GM18519 (cell line): ENCODE measurements around the gene TCOF1.

Source experiments
- ATAC-seq: cut with Tn5 transposase; IDR thresholded peaks from one replicate; pipeline ENCODE4 v1.9.1; 2021; ENCODE audit warnings: mild to moderate bottlenecking, moderate library complexity; ENCODE audit not compliant: unreplicated experiment, low FRiP score

The TCOF1 gene

DNA sequence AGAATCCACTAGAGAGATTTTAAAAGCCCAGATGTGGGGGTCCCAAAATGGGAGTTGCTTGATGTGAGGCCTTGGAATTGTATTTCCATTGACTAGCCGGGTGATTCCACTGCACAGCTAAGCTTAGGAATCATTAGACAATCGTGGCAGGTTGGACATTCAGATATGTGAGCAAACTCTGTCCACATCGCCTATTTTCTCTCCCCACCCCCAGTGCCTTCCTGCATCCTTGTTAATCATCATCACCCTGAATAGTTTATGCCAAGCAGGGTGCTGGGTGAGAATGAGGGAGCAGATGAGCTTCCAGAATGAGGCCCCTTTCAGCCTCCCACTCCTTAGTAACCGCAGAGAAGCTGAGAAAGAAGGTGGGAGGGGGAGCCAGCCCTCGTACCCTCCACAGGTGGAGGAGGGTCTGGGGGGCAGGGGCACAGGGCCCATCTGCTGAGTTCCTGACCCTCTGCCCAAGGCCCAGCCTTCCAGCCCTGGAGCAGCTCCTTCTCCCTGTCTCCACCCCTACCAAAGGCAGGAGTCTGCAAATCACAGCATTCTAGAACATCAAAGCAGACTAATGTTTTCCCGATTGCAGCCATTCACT lies 7.7 kb upstream of the TCOF1 start:
- no peak for ATAC-seq

DNA sequence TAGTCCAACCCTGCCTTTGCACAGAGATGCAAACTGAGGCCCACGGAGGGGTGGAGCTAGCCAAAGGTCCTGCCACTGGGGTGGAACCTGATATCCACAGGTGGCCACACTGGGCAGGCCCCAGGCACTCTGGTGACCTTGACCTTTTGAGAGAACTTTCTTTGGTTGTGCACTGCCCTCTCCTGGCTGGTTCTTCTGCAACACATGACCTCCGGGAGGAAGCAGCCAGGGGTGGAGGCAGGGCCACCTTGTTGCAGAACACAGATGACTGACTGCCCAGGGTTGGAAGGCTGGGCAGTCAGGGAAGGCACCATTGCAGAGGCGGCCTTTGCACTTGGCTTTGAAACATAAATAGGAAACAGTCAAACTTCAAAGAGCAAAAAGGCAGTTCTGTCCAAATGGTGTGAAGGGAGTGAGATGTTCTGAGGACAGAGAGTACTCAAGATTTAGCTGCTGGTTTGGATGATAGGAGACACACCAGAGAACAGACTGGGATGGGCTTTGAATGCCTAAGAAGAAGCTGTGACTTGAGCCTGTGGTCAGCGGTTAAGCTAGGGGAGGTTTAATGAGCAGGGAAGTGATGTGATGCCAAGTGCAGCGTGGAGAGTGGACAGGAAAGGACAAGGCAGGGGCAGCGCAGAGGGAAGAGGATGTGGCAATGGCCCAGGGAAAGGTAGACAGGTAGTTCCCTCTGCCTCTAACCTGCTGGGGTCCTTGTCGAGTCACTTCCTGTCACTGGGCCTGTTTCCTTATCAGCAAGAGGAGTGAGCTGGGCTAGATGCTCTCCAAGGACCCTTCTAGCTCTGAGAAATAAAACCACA lies 6.8 kb upstream of the TCOF1 start:
- peak; percentile 55 for ATAC-seq

DNA sequence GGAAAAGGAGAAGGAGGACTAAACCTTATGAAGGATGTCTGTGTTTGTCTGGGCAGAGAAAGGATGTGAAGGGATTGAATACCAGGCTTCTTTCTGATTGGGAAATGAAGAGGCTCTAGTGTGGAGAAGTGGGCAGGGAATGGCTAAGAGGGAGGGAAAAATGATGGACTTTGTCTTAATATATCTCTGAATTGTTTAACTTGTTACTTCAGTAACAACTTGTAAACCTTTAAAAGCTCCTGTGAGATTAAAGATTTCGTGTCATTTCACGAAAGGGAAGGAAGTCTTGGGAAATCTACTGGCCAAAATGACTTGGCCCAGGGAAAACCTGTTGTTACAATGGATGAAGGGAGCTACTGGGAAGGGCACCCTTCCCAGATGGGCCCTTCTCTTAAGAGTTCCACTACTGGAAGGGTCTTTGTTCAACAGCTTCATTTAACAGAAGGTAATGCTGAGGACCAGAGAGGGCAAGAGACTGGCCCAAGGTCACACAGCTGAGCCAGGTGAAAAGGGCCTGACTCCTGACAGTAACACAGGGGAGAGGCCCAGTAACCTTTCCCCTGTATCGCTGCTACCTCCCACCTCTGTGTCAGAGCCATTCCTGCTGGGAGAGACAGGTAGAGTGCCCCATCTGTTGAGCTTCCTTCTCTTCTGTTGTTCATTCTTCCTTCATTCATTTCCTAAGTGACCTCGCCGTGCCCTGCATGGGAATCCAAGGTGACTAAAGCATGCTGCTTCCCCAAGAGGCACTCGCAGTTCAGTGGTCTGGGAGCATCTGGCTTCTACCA lies 5.1 kb upstream of the TCOF1 start:
- no peak for ATAC-seq

DNA sequence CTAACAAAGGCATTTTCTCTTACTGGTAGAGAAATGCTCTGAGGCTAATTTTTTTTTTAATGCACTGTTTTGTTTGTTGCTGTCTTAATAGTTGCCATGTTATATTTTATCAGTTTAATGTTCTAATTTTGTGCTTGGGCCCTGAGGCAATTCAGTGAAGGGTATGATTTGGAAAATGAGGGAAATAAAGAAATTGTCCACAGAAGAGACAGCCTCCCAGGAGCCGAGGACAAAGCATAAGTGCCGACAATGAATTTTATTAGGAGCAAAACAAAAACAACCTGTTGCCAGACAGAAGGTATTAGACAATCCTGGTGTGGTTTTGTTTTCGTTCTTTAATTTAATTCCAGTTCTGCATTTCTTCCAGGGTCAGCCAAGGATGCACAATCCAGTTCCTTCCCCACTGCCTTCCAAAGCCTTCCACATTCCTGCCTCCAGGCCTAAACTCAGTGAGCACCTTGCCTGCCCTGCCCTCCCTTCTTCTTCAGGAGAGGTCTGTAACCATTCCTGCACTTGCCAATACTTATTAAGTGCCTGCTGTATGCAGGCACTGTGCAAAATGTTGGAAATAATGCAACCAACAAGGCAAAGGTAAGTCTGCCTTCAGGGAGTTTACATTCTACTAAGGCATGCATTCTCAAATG lies 4.3 kb upstream of the TCOF1 start:
- ATAC-seq, result no peak

DNA sequence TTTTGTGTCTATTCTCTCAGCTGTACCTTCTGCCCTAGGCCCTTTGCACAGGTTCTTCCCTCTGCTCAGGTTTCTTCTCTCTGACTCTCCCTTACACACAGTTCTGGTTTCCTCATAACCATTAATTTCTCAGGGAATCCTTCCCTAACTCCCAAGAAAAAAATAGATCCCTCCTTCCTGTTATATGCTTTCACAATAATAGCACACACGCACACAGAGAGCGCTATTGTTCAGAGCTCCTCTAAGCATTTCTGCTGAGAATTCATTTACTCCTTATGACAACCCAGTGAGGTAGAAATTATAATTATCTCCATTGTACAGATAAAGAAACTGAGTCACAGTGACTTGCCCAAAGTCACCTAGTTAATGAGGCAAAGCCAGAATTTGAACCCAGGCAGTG lies 1.7 kb upstream of the TCOF1 start:
- ATAC-seq, result no peak

DNA sequence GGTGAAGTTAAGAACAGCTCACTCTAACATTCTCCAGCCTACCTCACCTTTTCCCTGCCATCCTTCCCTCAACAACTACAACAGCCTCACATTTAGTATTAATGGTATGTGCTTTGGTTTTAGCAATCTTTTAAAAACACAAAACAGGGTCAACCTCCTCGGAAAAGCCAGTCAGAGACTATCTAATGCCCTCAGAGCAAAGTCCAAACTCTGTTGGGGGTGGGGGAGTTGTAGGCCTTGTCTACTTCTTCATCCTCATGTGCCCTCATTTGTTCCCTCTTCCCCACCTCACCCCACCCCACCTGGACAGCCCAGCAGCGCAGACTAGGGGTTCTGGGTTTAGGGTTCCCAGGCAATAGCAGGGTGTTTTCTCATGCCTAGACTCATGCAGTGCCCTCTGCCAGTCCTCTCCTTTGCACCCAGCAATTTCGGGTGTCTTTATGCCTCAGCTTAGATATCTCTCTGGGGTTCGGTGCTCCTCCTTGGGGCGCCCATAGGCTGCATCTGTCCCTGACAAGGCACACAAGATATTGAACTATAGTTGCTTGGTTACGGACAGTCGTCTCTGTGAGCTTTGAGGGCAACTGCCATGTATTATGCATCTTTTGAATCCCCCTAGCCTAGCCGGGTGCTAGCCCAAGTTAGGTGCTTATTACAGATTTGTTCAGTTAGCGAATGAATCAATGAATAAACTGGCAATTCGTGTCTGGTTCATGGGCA lies 762 bp upstream of the TCOF1 start:
- no peak for ATAC-seq

DNA sequence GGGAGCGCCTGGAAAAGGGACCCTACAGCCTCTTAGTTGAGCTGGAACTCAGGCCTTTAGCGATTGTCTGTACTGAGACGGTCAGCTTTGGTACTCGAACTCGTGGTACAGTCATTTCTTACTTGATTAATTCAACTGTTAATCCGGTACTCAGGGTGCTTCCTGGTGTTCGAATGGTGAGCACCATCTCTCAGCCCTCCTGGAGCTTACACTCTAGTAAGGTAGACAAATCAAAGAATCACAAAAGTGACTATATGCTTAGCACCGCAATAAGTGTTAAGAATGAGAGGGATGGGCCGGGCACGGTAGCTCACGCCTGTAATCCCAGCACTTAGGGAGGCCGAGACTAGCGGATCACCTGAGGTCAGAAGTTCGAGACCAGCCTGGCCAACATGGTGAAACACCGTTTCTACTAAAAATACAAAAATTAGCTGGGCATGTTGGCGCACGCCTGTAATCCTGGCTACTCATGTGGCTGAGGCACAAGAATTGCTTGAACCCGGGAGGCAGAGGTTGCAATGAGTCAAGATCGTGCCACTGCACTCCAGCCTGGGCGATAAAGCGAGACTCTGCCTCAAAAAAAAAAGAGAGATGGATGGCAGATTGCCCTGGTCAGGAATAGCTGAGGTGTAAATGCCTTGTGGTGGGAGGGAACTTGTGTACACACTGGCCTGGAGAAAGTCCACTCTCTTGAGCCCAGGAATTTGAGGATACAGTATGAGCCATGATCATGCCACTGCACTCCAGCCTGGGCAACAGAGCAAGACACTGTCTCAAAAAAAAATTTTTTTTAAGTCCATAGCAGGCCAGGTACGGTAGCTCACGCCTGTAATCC lies 981 bp downstream of the TCOF1 start:
- no peak for ATAC-seq

DNA sequence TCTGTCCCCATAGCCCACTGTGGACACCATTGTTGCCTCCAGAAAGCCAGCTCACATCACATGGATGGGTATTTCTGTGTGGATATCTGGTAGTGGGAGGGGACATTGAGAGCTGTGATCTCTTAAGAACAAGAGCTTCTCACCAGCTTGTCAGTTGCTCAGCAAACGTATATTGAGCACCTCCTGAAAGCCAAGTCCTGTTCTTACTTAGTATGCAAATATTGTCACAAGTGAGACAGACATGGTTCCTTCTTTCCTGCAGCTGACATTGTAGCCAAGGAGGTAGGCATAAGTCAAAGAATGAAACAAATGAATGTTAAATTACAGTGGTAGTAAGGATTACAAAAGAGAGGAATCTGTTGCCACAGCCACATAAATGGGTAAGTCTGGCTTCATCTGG lies 3.8 kb downstream of the TCOF1 start:
- peak; percentile 31 for ATAC-seq

DNA sequence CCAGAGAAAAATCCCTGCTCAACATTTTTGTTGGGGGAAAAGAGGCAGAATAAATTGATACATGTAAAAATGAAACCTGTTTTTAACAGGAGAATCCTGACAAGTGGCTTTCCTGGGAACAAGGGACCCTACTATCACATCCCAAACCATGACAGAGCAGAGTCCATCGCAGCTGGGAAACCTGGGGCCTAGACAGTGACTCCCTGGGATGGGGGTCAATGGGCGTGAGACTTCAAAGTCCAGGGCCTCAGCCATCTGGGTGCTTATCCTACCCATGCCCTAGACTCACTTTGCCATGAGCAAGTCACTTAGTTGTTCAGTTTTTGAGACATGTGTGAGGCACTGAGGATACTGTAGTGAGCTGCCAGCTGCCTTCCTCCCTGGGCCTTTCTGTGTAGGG lies 5.7 kb downstream of the TCOF1 start:
- no peak for ATAC-seq

DNA sequence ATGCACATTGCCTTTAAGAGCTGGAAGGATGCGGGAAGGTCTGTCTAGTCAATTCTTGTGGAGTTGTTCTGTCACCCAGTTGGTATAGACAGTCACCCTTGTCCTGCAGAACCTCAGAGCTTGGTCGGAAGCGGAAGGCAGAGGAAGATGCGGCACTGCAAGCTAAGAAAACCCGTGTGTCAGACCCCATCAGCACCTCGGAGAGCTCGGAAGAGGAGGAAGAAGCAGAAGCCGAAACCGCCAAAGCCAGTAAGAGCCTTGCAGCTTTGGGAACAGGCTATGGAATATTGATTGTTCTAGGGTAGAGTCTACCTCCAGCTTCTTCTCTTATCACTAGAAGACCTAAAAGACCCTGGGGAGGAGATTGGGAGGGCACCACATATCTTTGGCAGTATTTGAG lies 6.5 kb downstream of the TCOF1 start:
- ATAC-seq, result no peak

DNA sequence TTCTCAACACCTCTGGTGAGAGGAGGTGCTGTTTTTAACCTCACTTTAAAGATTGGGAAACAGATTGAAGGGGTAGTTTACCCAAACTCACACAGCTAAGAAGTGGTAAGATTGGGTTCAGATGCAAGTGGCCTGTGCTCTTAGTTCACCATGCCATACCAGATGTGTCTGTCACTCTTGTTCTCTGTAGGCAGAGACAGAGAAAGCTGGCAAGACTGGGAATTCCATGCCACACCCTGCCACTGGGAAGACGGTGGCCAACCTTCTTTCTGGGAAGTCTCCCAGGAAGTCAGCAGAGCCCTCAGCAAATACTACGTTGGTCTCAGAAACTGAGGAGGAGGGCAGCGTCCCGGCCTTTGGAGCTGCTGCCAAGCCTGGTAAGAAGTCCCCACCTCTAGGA lies 11.0 kb downstream of the TCOF1 start:
- no peak for ATAC-seq

DNA sequence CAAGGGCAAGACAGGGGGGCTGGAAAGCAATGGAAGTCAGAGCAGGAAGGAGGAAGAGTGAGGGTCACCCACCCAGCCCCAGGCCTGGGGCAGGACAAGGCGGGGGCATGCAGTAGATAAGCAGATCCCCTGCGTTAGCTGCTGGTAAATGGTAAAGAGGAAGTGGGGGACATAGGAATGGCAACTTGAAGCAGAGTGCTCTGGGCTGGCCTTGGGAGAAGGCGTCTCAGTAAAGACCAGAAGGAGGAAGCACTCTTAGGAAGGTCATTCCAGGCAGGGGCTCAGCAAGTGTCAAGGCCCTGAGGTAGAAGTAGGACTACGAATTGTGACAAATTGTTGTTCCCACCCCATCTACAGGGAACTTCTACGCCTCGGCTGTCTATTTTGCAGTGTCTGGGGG lies 15.1 kb downstream of the TCOF1 start:
- no peak for ATAC-seq

DNA sequence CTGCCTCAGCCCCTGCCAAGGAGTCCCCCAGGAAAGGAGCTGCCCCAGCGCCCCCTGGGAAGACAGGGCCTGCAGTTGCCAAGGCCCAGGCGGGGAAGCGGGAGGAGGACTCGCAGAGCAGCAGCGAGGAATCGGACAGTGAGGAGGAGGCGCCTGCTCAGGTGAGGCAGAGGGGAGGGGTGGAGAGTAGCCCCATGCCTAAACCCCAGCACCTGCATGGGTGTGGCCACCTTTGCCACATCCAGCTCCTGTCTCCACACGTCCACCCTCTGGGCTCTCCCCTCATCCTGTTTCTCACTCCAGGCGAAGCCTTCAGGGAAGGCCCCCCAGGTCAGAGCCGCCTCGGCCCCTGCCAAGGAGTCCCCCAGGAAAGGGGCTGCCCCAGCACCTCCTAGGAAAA lies 17.2 kb downstream of the TCOF1 start:
- ATAC-seq, result no peak

DNA sequence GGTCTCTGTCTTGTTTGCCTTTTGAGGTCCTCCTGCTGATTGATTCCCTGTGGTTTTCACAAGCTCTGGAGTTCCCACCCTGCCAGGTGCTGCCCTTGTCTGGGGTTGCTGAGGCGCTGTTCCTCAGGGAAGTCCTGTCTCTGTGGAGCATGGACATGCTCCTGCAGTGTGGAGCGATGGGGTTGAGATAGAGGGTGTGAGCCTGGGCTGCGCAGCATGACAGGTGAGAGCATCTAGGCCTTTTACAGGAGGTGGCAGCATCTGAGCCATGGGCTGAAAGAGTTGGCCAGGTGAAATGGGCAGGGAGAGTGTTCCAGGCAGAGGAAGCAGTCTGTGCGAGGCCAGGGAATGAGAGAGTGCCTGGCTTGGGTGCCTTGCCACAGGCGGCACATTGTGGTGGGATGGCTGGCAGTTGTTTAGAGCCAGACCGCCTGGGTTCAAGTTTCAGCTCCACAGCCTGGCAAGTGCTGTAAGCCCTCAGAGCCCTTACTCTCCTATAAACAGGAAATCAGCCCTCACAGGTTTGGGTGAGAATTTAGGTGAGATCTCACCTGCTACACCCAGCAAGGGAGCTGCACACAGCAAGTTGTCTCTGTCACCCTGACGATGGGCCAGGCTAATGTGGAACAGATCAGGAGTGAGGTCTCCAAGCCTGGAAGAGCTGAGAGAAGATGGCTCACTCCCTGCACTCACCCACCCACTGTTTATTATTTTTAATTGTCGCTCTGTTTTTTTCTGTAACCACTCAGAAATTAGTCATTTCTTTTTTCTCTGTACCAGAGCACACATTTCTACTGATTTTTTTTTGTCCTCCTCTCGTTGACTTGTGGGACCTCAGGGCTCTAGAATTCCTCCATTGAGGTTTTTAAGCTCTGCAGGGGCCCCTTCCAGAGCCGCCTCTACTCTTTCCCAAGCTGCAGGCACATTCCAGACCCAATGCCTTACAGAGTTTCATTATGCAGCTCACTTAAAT lies 19.6 kb downstream of the TCOF1 start:
- no peak for ATAC-seq

DNA sequence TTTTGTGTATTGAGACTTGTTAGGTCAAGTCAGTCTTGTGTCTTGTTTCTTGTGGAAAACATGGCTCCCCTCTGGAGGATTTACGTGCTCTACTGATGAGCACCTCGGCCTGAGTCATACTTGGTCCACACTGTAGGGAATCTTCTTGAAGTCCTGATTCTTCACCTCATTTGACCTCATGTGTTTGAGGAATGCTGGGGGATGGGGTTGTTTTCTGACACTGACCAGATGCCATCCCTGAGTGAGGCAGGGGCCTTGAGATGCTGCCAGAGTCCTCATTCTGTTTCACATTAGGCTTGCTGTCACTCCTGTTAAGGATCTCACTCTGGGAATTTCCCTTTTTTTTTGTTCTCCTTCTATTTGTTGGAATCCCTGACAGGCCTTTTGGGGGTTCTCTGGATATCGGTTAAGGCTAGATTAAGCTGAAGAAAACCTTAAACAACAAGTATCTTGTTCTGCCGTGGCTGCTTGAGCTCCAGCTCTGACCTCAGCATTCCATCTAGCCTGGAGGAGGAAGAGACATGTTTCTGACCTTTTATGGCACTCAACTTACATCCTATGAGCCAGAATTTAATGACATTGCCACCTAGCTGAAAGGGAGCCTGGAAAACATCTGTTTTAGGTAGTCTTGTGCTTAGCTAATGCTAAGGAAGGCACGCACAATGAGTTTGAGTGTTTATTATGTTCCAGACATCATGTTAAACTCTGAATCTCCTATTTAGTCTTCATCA lies 20.6 kb downstream of the TCOF1 start:
- no peak for ATAC-seq

DNA sequence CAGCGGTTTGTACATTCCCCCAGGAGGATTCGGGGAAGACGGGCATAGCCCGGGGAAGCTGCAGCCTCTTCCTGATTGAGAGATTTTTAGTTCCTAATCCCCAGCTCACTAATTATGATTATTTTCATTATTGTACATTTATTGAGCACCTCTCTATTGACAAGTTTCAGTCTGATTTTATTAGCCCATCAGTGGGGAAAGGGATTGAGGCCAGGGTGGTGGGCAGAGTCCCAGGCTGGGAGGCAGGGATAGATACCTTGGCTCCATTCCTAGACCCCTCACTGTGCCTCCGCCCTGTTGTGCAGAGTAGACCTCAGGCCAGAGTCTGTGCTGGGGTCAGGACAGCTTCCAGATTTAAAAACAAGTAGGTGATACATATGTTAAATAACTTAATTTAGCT lies 27.2 kb downstream of the TCOF1 start:
- ATAC-seq, result no peak

DNA sequence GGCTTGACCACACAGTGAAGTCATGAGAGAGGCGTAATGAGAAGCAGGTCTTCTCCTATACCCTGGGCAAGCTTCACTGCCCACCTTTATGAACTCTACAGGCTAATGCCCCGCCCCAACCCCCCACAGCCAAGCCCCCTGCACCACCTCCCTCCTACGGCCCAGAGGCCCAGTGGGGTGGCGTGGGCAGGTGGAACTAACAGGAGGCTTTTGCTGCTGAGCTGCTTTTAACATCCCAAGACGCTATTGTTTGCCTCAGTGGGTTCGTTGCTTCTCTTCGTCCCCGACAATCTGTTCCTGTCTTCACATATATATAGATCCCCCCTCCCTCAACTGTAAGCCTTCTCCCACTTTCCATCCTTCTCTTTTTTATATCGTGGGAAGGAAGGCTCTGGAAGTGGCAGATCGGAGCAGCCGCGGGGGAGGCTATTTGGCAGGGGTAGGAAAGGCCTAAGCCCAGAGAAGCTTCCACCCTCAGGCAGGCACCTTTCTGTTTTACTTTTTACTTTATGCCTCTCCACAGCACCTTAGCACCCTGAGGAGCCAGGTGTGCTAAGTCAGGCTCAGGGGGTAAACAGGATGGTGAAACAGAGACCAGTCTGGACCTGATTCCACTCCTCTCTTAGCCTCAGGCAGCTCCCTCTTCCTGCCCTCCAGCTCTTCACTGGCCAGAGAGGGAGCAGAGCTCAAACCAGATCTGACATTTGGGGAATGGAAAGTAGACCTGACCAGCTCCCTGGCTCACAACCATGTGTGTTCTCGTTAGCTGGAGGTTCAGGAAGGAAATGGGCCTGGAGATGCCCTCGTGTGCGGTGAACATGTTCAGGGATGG lies 28.7 kb downstream of the TCOF1 start:
- ATAC-seq, result no peak
